GM12801 (cell line): ENCODE measurements around the gene BACH1.

Source experiments
- TF ChIP-seq, protein P1 (sequence below): IDR thresholded peaks from one replicate; pipeline ENCODE4 v1.5.1; 2011; ENCODE audit warnings: control low read depth; ENCODE audit not compliant: insufficient read length; ENCODE audit errors: extremely low read depth

BACH1 gene

DNA sequence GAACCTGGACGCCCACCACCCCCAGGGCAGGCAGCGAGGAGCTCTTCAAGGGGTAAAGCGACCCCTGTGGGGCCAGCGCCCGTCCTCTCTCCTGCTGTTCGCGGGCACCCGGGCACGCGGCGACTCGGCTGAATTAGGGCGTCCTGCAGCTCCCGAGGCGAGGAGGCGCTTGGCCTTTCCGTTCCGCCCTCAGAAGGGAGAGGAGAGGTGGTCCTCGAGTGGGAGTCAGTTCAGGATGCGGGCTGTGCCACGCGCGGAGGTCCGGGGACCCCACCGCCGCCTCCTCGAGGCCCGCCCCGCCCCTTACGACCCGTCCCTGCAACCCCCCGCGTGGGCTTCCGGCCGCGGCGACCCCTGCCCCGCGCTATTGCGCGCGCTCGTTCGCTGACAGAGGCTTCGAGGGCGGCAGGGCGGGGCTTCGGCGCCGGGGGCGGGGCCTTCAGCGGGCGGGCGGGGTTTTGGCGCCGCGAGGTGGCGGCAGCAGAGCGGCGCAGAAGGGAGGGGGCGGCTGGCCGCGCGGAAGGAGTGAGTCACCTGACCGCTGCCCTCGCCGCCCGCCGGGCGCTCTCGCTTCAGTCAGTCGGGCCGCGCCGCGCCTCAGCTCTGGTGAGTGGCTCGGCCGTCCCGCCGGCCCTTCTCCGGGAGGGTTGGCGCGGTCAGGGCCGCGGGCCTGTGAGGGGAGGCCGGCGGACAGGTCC is at the start of gene BACH1:
Gene BACH1, plus strand, starts transcription at position 575 of the 698 bp plus-strand sequence. CDS start 22,359 bp downstream, outside the sequence.
- TF ChIP-seq, protein P1, sequence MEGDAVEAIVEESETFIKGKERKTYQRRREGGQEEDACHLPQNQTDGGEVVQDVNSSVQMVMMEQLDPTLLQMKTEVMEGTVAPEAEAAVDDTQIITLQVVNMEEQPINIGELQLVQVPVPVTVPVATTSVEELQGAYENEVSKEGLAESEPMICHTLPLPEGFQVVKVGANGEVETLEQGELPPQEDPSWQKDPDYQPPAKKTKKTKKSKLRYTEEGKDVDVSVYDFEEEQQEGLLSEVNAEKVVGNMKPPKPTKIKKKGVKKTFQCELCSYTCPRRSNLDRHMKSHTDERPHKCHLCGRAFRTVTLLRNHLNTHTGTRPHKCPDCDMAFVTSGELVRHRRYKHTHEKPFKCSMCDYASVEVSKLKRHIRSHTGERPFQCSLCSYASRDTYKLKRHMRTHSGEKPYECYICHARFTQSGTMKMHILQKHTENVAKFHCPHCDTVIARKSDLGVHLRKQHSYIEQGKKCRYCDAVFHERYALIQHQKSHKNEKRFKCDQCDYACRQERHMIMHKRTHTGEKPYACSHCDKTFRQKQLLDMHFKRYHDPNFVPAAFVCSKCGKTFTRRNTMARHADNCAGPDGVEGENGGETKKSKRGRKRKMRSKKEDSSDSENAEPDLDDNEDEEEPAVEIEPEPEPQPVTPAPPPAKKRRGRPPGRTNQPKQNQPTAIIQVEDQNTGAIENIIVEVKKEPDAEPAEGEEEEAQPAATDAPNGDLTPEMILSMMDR, result no peak

DNA sequence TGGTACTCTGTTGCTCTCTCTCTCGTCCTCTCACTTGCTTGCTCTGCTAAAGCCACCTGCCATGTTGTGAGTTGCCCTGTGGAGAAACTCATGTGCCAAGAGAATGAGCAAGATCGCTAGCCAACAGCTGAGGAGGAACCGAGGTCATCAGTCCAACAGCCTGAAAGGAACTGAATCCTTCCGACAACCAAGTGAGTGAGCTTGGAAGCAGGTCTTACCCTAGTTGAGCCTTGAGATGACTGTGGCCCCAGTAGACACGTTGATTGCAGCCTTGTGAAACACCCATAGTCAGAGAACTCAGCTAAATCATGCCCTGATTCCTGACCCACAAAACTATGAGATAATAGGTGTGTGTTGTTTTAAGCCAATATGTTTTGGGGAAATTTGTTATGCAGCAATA is 48.1 kb upstream of the BACH1 start:
- TF ChIP-seq, protein P1, result no peak

DNA sequence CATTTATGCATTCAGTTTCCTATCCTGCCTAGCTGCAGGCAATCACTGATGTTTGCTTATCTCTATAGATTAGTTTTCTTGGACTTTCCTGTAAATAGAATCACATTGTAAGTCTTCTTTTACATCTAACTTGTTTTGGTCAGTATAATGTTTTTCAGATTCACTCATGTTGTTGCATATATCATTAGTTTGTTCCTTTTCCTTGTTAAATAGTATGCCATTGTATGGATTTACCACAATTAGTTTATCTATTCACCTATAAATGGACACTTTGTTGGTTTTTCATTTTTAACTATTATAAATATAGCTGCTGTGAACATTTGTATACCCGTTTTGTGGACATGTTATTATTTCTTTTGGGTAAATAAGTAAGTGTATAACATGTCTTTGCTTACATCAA is 44.2 kb upstream of the BACH1 start:
- TF ChIP-seq, protein P1, result no peak

DNA sequence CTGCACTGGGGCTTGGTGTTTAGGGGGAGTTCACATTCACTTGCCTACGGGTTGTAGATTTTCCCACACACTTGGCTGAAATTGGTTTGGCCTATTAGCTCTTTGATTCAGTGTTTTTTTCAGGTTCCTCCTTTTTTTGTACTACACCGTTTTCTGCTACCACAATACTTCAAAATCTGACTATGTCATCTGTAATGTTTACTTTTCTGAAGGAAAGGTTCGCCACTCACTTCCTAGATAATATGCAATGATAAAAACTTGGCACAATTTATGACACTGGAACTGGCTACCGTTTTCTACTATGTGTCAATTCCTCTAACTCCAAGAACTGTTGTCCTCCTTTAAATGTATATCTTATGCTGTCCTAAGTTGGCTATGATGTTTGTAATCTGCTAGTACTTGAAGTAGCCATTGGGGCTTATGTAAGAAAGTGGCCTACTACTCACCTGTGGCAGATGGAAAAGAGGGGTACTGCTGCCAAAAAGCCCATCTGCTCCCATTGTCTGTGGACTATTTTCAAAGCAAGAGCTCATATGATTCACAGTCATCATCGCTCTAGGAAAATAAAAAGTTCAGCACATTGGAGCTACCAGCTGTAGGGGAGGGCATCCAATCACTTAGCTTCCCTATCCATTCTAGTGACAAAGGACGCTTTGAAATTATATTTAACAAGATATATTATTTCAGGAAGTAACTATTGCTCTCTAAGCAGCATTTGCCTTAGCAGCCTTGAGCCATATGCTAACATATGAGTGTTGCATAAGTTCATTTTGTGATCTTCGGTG is 42.4 kb upstream of the BACH1 start:
- TF ChIP-seq, protein P1, result no peak

DNA sequence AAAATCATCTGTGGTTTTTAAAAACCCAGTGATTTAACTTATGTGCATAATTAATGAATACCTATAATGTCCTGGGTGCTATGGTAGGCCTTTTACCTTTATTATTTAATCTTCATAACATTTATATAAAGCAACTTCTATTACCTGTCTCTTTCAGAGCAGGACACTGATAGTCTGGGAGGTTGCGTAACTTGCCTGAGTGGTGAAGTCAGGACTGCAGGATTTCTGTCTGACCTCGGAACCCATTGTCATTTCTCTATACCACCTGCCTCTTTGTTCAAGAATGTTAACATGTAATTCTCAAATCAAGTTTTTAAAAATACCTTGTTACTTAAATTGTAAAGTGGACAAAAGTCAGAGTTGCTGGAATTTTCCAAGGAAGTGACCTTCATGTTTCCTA is 41.0 kb upstream of the BACH1 start:
- TF ChIP-seq, protein P1, result no peak

DNA sequence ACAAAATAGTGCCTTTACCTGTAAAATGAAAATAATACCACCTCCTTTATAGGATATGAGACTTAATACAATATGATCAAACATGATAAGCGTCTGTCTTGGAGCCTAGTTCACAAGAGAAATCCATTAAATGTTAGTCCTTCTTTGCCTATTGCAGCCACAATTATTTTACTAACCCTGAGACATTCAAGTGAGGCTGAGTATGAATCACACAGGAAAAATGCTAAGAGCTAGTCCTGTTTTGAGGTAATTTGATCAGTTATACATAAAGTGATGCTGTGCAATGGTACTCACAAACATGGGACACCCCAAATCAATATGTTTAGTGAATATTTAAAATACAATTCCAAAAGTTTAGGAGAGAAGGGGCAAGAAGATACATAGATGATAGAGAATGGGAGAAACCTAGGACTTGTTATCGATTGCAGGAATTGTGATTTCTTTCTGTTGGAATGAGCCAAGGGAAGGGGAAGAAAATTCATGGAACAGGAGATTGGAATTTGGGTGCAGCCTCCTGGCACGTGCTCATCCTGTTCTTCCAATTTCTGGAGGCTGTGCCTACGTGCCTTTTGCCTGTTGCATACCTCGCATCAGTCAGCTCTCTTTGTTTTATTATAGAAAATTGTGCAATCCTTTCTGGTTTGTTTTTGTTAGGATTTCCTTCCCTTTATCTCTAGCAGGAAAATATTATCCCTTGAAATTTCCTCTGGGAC is 39.9 kb upstream of the BACH1 start:
- TF ChIP-seq, protein P1, result no peak

DNA sequence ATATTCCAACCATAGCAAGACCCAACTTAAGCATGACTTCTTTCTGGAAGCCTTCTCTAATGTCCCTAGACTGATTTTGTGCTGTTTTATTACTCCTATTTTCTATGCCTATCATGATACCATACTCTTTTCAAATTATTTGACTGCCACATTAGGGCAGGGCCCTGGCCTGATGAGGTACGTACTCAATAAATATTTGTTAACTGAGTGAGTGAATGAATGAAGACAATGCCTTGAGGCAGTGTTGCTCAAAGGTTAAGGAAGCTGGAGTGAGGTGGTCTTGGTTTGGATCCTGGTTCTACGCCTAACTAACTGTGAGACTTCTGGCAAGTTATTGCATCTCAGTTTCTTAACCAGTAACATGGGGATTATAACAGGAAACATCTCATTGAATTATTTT is 38.3 kb upstream of the BACH1 start:
- TF ChIP-seq, protein P1, result no peak
